Fibroblast of villous mesenchyme (primary cell): Measurements from ENCODE around the gene MOK. TPM values are rescaled to one million over a fixed set of nuclear protein-coding genes. Genes with fewer than 3 reads are reported as not detected.

ENCODE experiments used
- DNase-seq: peaks from one replicate; pipeline ENCODE4 v3.0.0-alpha.2; 2010; ENCODE audit warnings: low read depth
- H3K4me3 ChIP-seq: 2 replicates; pipeline ENCODE4 v1.5.1; 2011; ENCODE audit warnings: low read depth, mild to moderate bottlenecking, low read length
- CTCF ChIP-seq: IDR thresholded peaks from 2 replicates; pipeline ENCODE4 v1.5.1; 2012; ENCODE audit warnings: low read depth, mild to moderate bottlenecking, low read length; ENCODE audit not compliant: insufficient read depth
- total RNA-seq: library from RNA; depleted of rRNA; stranded (reverse); fragments of >200 nt; gene quantifications from 2 replicates; pipeline ENCODE4 v1.2.3, GENCODE V29; 2012

MOK gene
- total RNA-seq, 1 donor, result 16.0 TPM

- peak; percentile 44 for DNase-seq
- no peak overlapping the region for H3K4me3 ChIP-seq
- TF ChIP-seq CTCF, result no peak
Measured at GRCh38 chr14:102182190-102182589, 122.8 kb downstream of the MOK start.

DNA sequence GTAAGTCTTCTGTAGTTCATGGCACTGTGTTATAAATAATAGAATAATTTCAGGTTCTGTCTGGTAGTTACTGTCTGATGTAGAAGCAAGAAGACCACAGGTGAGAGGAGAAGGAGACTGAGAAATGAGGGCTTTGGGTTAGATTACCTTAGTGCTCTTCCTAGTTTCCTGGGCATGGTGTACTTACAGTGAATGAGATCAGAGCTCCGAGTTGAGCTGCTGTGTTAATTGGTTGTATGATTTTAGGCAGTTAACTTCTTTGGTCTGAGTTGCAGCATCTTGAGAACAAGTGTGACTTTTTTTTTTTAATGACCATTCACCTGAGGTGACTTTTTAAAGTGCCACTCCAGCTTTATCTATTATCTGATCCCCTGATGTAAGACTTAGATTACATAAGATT is 123.8 kb downstream of the MOK start:
- DNase-seq, result no peak

GRCh38 chr14:102180248-102180998 is 124.5 kb downstream of the MOK start:
- TF ChIP-seq CTCF, result no peak
- H3K4me3 ChIP-seq, result no peak overlapping the region
- no peak for DNase-seq

More for the DNA sequence above, 123.8 kb downstream of the MOK start:
- no peak for TF ChIP-seq CTCF
- no peak overlapping the region for H3K4me3 ChIP-seq

Other genes starting within 250 kb of the MOK start
- 166 and 321 TPM in 2 replicates for gene HSP90AA1, start 218.1 kb downstream of the MOK start, total RNA-seq
- gene WDR20, start 165.3 kb downstream of the MOK start, total RNA-seq, result 14.7 and 15.1 TPM in 2 replicates
- 8.7 and 9.5 TPM in 2 replicates for gene ZNF839, start 14.6 kb upstream of the MOK start, total RNA-seq
- gene CINP, start 57.7 kb upstream of the MOK start, total RNA-seq, result 50.3 and 51.8 TPM in 2 replicates
- gene TECPR2, start 57.8 kb upstream of the MOK start, total RNA-seq, result 18.0 and 19.9 TPM in 2 replicates
- gene ANKRD9, start 204.6 kb upstream of the MOK start, total RNA-seq, result 16.4 and 26.4 TPM in 2 replicates